ENCODE data around the gene GAK.

DNA sequence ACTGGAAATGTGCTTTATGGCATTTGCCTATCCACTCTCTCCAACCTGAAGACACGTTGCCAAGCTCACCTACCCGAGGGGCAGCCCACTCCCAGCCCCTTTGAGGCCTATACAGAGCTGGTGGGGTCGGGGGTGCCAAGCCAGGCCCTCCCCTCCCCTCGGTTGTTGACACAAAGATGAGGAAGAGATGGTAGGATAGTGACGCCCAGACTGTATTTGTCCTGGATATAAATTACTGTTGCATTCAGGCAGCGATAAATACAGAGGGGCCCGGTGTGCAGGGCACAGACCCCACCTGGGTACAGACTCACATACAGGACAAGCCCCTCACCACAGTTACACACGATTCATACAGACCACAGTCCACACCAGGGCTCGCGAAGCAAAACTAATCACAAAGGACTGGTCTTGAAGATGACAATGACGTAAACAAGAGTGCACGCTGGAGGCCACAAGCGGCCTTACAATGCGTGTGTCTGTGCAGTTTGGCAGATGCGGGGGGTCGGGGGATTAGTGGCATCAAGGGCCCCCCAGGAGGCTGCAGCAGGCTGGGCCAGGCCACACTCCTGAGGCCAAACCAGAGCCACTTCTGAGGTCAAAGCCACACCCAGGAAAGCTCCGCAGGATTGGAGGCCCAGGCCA, 26.7 kb upstream of the GAK start:
- TF ChIP-seq, protein P1, sequence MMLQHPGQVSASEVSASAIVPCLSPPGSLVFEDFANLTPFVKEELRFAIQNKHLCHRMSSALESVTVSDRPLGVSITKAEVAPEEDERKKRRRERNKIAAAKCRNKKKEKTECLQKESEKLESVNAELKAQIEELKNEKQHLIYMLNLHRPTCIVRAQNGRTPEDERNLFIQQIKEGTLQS (IDR thresholded peaks at IDR 0.05): no peak
- no peak for TF ChIP-seq TAF1 (conservative IDR thresholded peaks at IDR 0.05)
- TF ChIP-seq, protein P2, sequence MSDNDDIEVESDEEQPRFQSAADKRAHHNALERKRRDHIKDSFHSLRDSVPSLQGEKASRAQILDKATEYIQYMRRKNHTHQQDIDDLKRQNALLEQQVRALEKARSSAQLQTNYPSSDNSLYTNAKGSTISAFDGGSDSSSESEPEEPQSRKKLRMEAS (IDR thresholded peaks at IDR 0.05): no peak
- TF ChIP-seq, protein P3, sequence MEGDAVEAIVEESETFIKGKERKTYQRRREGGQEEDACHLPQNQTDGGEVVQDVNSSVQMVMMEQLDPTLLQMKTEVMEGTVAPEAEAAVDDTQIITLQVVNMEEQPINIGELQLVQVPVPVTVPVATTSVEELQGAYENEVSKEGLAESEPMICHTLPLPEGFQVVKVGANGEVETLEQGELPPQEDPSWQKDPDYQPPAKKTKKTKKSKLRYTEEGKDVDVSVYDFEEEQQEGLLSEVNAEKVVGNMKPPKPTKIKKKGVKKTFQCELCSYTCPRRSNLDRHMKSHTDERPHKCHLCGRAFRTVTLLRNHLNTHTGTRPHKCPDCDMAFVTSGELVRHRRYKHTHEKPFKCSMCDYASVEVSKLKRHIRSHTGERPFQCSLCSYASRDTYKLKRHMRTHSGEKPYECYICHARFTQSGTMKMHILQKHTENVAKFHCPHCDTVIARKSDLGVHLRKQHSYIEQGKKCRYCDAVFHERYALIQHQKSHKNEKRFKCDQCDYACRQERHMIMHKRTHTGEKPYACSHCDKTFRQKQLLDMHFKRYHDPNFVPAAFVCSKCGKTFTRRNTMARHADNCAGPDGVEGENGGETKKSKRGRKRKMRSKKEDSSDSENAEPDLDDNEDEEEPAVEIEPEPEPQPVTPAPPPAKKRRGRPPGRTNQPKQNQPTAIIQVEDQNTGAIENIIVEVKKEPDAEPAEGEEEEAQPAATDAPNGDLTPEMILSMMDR (IDR thresholded peaks at IDR 0.05; ENCODE audit: low read depth, low read length, missing input control): no peak
- TF ChIP-seq EGR1 (IDR thresholded peaks at IDR 0.05; ENCODE audit: low read depth in 2 of 2): no peak
- TF ChIP-seq, protein P4, sequence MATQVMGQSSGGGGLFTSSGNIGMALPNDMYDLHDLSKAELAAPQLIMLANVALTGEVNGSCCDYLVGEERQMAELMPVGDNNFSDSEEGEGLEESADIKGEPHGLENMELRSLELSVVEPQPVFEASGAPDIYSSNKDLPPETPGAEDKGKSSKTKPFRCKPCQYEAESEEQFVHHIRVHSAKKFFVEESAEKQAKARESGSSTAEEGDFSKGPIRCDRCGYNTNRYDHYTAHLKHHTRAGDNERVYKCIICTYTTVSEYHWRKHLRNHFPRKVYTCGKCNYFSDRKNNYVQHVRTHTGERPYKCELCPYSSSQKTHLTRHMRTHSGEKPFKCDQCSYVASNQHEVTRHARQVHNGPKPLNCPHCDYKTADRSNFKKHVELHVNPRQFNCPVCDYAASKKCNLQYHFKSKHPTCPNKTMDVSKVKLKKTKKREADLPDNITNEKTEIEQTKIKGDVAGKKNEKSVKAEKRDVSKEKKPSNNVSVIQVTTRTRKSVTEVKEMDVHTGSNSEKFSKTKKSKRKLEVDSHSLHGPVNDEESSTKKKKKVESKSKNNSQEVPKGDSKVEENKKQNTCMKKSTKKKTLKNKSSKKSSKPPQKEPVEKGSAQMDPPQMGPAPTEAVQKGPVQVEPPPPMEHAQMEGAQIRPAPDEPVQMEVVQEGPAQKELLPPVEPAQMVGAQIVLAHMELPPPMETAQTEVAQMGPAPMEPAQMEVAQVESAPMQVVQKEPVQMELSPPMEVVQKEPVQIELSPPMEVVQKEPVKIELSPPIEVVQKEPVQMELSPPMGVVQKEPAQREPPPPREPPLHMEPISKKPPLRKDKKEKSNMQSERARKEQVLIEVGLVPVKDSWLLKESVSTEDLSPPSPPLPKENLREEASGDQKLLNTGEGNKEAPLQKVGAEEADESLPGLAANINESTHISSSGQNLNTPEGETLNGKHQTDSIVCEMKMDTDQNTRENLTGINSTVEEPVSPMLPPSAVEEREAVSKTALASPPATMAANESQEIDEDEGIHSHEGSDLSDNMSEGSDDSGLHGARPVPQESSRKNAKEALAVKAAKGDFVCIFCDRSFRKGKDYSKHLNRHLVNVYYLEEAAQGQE (IDR thresholded peaks at IDR 0.05): no peak
- TF ChIP-seq JUND (IDR thresholded peaks at IDR 0.05): no peak
- no peak for TF ChIP-seq RAD21 (IDR thresholded peaks at IDR 0.05)
- no peak for TF ChIP-seq YY1 (IDR thresholded peaks at IDR 0.05)
- TF ChIP-seq HNF4A (conservative IDR thresholded peaks at IDR 0.05): no peak
- TF ChIP-seq NR2F2 (IDR thresholded peaks at IDR 0.05): no peak
- TF ChIP-seq RXRA (IDR thresholded peaks at IDR 0.05): no peak
